Fibroblast of lung (primary cell): ENCODE measurements around the gene SSBP3. TPM values are rescaled to one million over a fixed set of nuclear protein-coding genes. Genes with fewer than 3 reads are reported as not detected.

Experiments used
- DNase-seq, 2 donors: peaks; one replicate each; pipeline versions ENCODE4 v3.0.0 to v3.0.0-alpha.2; 2010; ENCODE audit warnings: low read depth in 2 of 2
- H2AFZ ChIP-seq: 2 replicates; pipeline ENCODE4 v1.5.1; 2012; ENCODE audit warnings: low read length, control low read depth, inconsistent platforms
- H3K27ac ChIP-seq: 2 replicates; pipeline ENCODE4 v1.5.1; 2011; ENCODE audit warnings: low read length, control low read depth; ENCODE audit not compliant: insufficient read depth
- H3K27me3 ChIP-seq: 2 replicates; pipeline ENCODE4 v1.5.1; 2011; ENCODE audit warnings: mild to moderate bottlenecking, low read length; ENCODE audit not compliant: control insufficient read depth, insufficient read depth
- H3K36me3 ChIP-seq: 2 replicates; pipeline ENCODE4 v1.5.1; 2011; ENCODE audit warnings: low read length; ENCODE audit not compliant: control insufficient read depth, insufficient read depth
- H3K4me1 ChIP-seq: 2 replicates; pipeline ENCODE4 v1.5.1; 2011; ENCODE audit warnings: low read length; ENCODE audit not compliant: control insufficient read depth, insufficient read depth; ENCODE audit errors: extremely low read depth
- H3K4me2 ChIP-seq: 2 replicates; pipeline ENCODE4 v1.5.1; 2011; ENCODE audit warnings: low read length, control low read depth; ENCODE audit not compliant: insufficient read depth; ENCODE audit errors: extremely low read depth
- H3K4me3 ChIP-seq, 4 experiments: fragments of 200-600 bp in 1 of 4; sonication (generic) in 1 of 4; replicated peaks in 1 of 4; 2 replicates each; pipeline ENCODE4 v1.5.1; 2011 to 2016; ENCODE audit warnings: low read length in 4 of 4, low read depth in 3 of 4, mild to moderate bottlenecking in 3 of 4, control low read depth in 2 of 4, inconsistent platforms in 1 of 4, mixed read lengths in 1 of 4; ENCODE audit not compliant: insufficient read depth in 1 of 4; ENCODE audit errors: control extremely low read depth in 1 of 4
- H3K79me2 ChIP-seq: 2 replicates; pipeline ENCODE4 v1.5.1; 2012; ENCODE audit warnings: mild to moderate bottlenecking, low read length, inconsistent platforms; ENCODE audit not compliant: control insufficient read depth, insufficient read depth
- H3K9ac ChIP-seq: 2 replicates; pipeline ENCODE4 v1.5.1; 2011; ENCODE audit warnings: mild to moderate bottlenecking, low read length, control low read depth; ENCODE audit not compliant: insufficient read depth
- H3K9me3 ChIP-seq: 2 replicates; pipeline ENCODE4 v1.5.1; 2012; ENCODE audit warnings: low read depth, low read length; ENCODE audit not compliant: control insufficient read depth, insufficient read depth
- H4K20me1 ChIP-seq: 2 replicates; pipeline ENCODE4 v1.5.1; 2011; ENCODE audit warnings: low read length; ENCODE audit not compliant: control insufficient read depth, insufficient read depth; ENCODE audit errors: extremely low read depth
- EZH2 ChIP-seq: IDR thresholded peaks from 2 replicates; pipeline ENCODE4 v1.5.1; 2012; ENCODE audit warnings: low read length, control low read depth, mild to moderate bottlenecking; ENCODE audit errors: missing control alignments
- polyA plus RNA-seq, 2 donors: library from polyadenylated mRNA; depleted of rRNA in 1 of 2; stranded (reverse) in 1 of 2; unstranded in 1 of 2; fragments of >200 nt; gene quantifications; 2 replicates each; pipeline ENCODE4 v1.2.1, GENCODE V29; 2011 to 2012; ENCODE audit warnings: missing spikeins in 1 of 2
- total RNA-seq: library from RNA; depleted of rRNA; stranded (reverse); fragments of >200 nt; gene quantifications from 2 replicates; pipeline ENCODE4 v1.2.1, GENCODE V29; 2014
- TF ChIP-seq, protein P1 (sequence below), 2 donors: IDR thresholded peaks in 1 of 2; conservative IDR thresholded peaks in 1 of 2; 1 replicate in 1 of 2; 2 replicates in 1 of 2; pipeline ENCODE4 v1.5.1; 2011 to 2012; ENCODE audit warnings: low read length in 2 of 2, control low read depth in 1 of 2, inconsistent platforms in 1 of 2, low read depth in 1 of 2, mild to moderate bottlenecking in 1 of 2

Gene SSBP3
- total and polyA plus RNA-seq, 2 donors (not counting 1 experiment from before 2014, with no cell fraction given) = 9.4 to 26.4 TPM

DNA sequence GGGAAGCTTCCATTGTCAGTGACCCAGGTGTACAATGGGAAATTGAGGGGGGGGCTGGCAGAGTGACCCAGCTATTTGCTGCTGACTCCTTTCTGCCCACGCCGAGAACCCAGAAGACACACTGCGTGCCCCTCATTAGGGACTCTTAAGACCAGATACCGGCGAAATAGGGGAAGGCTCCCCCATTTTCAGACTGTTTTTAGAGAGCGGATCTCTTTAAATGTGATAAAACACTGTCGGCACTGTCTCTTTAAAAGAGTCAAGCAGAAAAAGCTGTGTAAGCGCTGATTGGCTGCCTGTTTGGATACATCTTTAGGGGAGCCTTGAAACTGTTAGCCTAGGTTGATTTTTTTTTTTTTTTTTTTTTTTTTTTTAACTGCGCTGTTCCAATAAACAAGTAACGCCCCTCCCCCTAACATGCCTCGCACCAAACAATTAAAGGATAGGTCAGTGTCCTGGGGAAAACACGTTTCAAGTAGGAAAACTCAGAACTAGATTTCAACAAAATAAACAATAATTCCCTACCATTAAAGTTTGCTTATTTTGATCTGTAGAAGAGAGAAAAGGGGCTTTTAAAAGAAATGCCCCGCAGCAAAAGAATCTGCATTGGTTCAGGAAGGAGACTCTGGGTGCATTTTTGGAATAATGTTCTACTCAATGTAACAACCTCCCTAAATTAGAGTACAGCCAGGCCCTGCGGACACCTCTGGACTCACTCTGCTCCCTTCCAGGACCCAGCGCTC is 1.4 kb upstream of the SSBP3 start:
- Histone ChIP-seq H3K4me2 (peak overlapping the region; percentile 75), H3K4me1 (peaks cover 11% of the 10 kb centered on the region), H3K27me3 (no peaks in the 10 kb centered on the region), H3K4me3 (peak overlapping the region; percentile 62 to 78 (median 69)), H3K9me3 (no peaks in the 10 kb centered on the region), H3K27ac (peak overlapping the region; percentile 66), H4K20me1 (no peaks in the 10 kb centered on the region), H3K79me2 (peaks cover 16% of the 10 kb centered on the region), H3K36me3 (peaks cover 2% of the 10 kb centered on the region), H3K9ac (peak overlapping the region; percentile 42), H2AFZ (peak overlapping the region; percentile 10)
- TF ChIP-seq, protein P1, sequence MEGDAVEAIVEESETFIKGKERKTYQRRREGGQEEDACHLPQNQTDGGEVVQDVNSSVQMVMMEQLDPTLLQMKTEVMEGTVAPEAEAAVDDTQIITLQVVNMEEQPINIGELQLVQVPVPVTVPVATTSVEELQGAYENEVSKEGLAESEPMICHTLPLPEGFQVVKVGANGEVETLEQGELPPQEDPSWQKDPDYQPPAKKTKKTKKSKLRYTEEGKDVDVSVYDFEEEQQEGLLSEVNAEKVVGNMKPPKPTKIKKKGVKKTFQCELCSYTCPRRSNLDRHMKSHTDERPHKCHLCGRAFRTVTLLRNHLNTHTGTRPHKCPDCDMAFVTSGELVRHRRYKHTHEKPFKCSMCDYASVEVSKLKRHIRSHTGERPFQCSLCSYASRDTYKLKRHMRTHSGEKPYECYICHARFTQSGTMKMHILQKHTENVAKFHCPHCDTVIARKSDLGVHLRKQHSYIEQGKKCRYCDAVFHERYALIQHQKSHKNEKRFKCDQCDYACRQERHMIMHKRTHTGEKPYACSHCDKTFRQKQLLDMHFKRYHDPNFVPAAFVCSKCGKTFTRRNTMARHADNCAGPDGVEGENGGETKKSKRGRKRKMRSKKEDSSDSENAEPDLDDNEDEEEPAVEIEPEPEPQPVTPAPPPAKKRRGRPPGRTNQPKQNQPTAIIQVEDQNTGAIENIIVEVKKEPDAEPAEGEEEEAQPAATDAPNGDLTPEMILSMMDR (conservative IDR thresholded peaks at IDR 0.05 in 1 of 2, IDR thresholded peaks at IDR 0.05 in 1 of 2; ENCODE audit: low read depth in 1 of 2, low read length in 2 of 2) = no peak
- TF ChIP-seq EZH2 = no peak
- DNase-seq = peak; percentile 91 to 97

DNA sequence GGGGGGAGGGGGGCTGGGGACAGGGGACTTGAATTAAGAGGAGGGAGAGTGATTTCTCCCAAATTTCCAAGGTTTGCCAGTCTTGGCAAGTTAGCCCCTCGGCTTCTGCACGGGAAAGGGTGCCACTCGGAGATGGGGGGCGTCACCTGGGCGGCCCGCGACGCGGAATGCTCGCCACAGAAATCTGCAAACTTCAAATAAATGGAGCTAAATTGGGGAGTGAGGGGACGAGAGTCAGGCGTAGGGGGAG is 885 bp upstream of the SSBP3 start:
- TF ChIP-seq, protein P1 (conservative IDR thresholded peaks at IDR 0.05 in 1 of 2, IDR thresholded peaks at IDR 0.05 in 1 of 2; ENCODE audit: low read depth in 1 of 2, low read length in 2 of 2) = no peak
- no peak for TF ChIP-seq EZH2

DNA sequence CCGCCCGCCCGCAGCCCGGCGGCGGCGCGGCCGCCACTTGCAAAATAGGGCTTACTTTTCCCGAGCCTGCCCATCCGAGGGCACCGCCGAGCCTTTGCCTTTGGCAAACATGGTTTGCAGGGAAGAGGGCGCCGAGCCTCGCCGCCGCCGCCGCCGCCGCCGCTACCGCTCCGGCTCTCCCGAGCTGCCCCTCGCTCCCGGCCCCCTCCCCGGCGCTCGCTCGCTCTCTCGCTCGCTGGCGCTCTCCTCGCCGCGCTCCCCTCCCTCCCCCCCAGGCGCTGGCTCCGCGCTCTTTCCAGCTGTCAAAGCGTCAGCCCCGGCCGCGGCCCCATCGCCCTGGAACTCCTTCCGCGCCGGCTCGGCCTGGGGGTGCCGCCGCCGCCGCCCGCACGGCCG is 298 bp downstream of the SSBP3 start:
- no peaks in the 10 kb centered on the region for H4K20me1 ChIP-seq
- peaks cover 6% of the 10 kb centered on the region for H3K36me3 ChIP-seq
- TF ChIP-seq, protein P1 (conservative IDR thresholded peaks at IDR 0.05 in 1 of 2, IDR thresholded peaks at IDR 0.05 in 1 of 2; ENCODE audit: low read depth in 1 of 2, low read length in 2 of 2) = no peak
- no peak for TF ChIP-seq EZH2
- H3K4me3 ChIP-seq = peak overlapping the region in 1 of 4 experiments; percentile 76
- DNase-seq = no peak
- peak overlapping the region; percentile 30 for H3K9ac ChIP-seq
- peaks cover 11% of the 10 kb centered on the region for H3K4me1 ChIP-seq
- H3K27me3 ChIP-seq = no peaks in the 10 kb centered on the region
- H3K4me2 ChIP-seq = no peak overlapping the region
- H3K9me3 ChIP-seq = no peaks in the 10 kb centered on the region
- peaks cover 16% of the 10 kb centered on the region for H3K79me2 ChIP-seq
- H2AFZ ChIP-seq = no peak overlapping the region
- H3K27ac ChIP-seq = no peak overlapping the region

More for the DNA sequence above, 885 bp upstream of the SSBP3 start:
- Histone ChIP-seq H3K27ac (peak overlapping the region; percentile 15), H3K9ac (peak overlapping the region; percentile 42), H3K4me3 (peak overlapping the region; percentile 62 to 78 (median 69)), H3K27me3 (no peaks in the 10 kb centered on the region), H3K4me2 (peak overlapping the region; percentile 57), H3K36me3 (peaks cover 3% of the 10 kb centered on the region), H3K9me3 (no peaks in the 10 kb centered on the region), H2AFZ (peak overlapping the region; percentile 10), H3K79me2 (peaks cover 16% of the 10 kb centered on the region), H4K20me1 (no peaks in the 10 kb centered on the region), H3K4me1 (peaks cover 11% of the 10 kb centered on the region)
- no peak for DNase-seq
